Thyroid gland (tissue), 4 donors: ENCODE results near the gene PLBD2. TPM values are rescaled to one million over a fixed set of nuclear protein-coding genes. Genes with fewer than 3 reads are reported as not detected.
A peak's percentile ranks its signal among the peaks of the same experiment; 100 is the strongest.
"Not testable (repeated sequence)": the region's sequence is repeated elsewhere in the genome, so short reads cannot be mapped to it uniquely, and the experiment has no call there.

Source experiments
- DNase-seq, 2 donors: peaks; one replicate each; pipeline ENCODE4 v3.0.0-alpha.2; 2019
- H3K27ac ChIP-seq, 3 donors: fragments of 200-600 bp; sonication (generic); 1 replicate in 2 of 3; 2 replicates in 1 of 3; pipeline ENCODE4 v1.5.1; 2016 to 2019; ENCODE audit warnings: mild to moderate bottlenecking in 1 of 3, moderate library complexity in 1 of 3
- H3K27me3 ChIP-seq: fragments of 200-600 bp; sonication (generic); one replicate; pipeline ENCODE4 v1.5.1; 2019
- H3K36me3 ChIP-seq, 2 donors: fragments of 200-600 bp; sonication (generic); one replicate each; pipeline ENCODE4 v1.5.1; 2016 to 2019
- H3K4me1 ChIP-seq, 2 donors: fragments of 200-600 bp; sonication (generic); one replicate each; pipeline ENCODE4 v1.5.1; 2017 to 2019
- H3K4me3 ChIP-seq, 3 donors: fragments of 200-600 bp; sonication (generic); replicated peaks in 1 of 3; 1 replicate in 2 of 3; 2 replicates in 1 of 3; pipeline ENCODE4 v1.5.1; 2016; ENCODE audit warnings: mild to moderate bottlenecking in 1 of 3
- H3K9me3 ChIP-seq: fragments of 200-600 bp; sonication (generic); one replicate; pipeline ENCODE4 v1.5.1; 2017
- POLR2A ChIP-seq, 2 donors: fragments of 450-650 bp; IDR thresholded peaks; one replicate each; pipeline ENCODE4 v1.6.1; 2017; ENCODE audit warnings: antibody characterized with exemption in 2 of 2, mild to moderate bottlenecking in 2 of 2, moderate library complexity in 1 of 2
- WGBS, 2 donors: methylation state at CpG; one replicate each; pipeline ENCODE4 v1.1.5; 2017; 5-methylcytosine and 5-hydroxymethylcytosine counted together
- intact Hi-C: fragments of 100-400 bp; cut with DNase I; formaldehyde crosslinking; loops from one replicate; pipeline ENCODE4 v1.15.1; 2023
- total RNA-seq, 4 donors: library from RNA; depleted of rRNA; stranded (reverse); fragments of >200 nt; gene quantifications; one replicate each; pipeline ENCODE4 v1.2.3, GENCODE V29; 2016
- TF ChIP-seq, protein P1 (sequence below), 6 experiments: fragments of 200-600 bp in 3 of 6; fragments of 450-650 bp in 3 of 6; sonication (generic) in 3 of 6; IDR thresholded peaks; one replicate each; pipeline ENCODE4 v1.5.1; 2016 to 2019; ENCODE audit warnings: antibody characterized with exemption in 6 of 6, mild to moderate bottlenecking in 2 of 6, inconsistent platforms in 1 of 6, moderate library complexity in 1 of 6

The PLBD2 gene
- total RNA-seq, 4 donors from 2014 or later, result 21.0 to 51.5 (median 44.3) TPM

- H3K27ac ChIP-seq, result no peak overlapping the region
- WGBS, 2 donors, result 58 to 74% methylated on average over 18 of the region's 19 CpGs
- no peaks in the 10 kb centered on the region for H3K36me3 ChIP-seq
- H3K9me3 ChIP-seq, result no peaks in the 10 kb centered on the region
- no peak for TF ChIP-seq POLR2A (IDR thresholded peaks at IDR 0.05)
- TF ChIP-seq, protein P1, sequence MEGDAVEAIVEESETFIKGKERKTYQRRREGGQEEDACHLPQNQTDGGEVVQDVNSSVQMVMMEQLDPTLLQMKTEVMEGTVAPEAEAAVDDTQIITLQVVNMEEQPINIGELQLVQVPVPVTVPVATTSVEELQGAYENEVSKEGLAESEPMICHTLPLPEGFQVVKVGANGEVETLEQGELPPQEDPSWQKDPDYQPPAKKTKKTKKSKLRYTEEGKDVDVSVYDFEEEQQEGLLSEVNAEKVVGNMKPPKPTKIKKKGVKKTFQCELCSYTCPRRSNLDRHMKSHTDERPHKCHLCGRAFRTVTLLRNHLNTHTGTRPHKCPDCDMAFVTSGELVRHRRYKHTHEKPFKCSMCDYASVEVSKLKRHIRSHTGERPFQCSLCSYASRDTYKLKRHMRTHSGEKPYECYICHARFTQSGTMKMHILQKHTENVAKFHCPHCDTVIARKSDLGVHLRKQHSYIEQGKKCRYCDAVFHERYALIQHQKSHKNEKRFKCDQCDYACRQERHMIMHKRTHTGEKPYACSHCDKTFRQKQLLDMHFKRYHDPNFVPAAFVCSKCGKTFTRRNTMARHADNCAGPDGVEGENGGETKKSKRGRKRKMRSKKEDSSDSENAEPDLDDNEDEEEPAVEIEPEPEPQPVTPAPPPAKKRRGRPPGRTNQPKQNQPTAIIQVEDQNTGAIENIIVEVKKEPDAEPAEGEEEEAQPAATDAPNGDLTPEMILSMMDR (IDR thresholded peaks at IDR 0.05), result no peak
- H3K4me1 ChIP-seq, result no peaks in the 10 kb centered on the region
- intact Hi-C loops, result no loop called here
- no peak for DNase-seq
- H3K4me3 ChIP-seq, result no peak overlapping the region
- no peaks in the 10 kb centered on the region for H3K27me3 ChIP-seq
These were observed 9.4 kb upstream of the PLBD2 start for GRCh38 chr12:113348849-113349536.

DNA sequence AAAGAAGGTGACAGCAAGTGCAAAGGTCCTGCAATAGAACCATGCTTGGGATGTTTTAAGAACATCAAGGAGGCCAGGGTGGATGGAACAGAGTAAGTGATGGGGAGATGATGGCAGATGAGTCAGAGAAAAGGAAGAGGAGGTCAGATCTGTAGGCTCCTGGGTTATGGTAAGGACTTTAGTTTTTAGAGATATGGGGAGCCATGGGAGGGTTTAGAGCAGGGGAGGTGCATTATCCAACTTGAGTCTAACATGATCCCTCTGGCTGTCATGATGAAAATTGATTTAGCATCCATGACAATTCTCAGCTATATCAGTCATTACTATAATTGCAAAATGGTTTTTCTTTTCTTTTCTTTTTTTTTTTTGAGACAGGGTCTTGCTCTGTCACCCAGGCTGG is 7.3 kb upstream of the PLBD2 start:
- Histone ChIP-seq H3K27ac (no peak overlapping the region), H3K36me3 (no peaks in the 10 kb centered on the region), H3K4me3 (no peak overlapping the region), H3K9me3 (no peaks in the 10 kb centered on the region), H3K27me3 (no peaks in the 10 kb centered on the region), H3K4me1 (no peaks in the 10 kb centered on the region)
- no peak for TF ChIP-seq POLR2A (IDR thresholded peaks at IDR 0.05)
- TF ChIP-seq, protein P1 (IDR thresholded peaks at IDR 0.05), result no peak
- intact Hi-C loops, result loop anchor here (10.0 kb wide), 1 partner anchor 74 kb away; the partner anchor contains the start of gene SDSL
- no peak for DNase-seq

GRCh38 chr12:113354192-113354591 is 4.2 kb upstream of the PLBD2 start:
- H3K27ac ChIP-seq, H3K27me3 ChIP-seq, DNase-seq, H3K9me3 ChIP-seq, H3K4me3 ChIP-seq, H3K4me1 ChIP-seq, H3K36me3 ChIP-seq: not testable (repeated sequence)
- WGBS, 2 donors, result 90 to 91% methylated on average over 7 of the region's 7 CpGs
- intact Hi-C loops, result loop anchor here (10.0 kb wide), 1 partner anchor 71 kb away; the partner anchor contains the start of gene SDSL

DNA sequence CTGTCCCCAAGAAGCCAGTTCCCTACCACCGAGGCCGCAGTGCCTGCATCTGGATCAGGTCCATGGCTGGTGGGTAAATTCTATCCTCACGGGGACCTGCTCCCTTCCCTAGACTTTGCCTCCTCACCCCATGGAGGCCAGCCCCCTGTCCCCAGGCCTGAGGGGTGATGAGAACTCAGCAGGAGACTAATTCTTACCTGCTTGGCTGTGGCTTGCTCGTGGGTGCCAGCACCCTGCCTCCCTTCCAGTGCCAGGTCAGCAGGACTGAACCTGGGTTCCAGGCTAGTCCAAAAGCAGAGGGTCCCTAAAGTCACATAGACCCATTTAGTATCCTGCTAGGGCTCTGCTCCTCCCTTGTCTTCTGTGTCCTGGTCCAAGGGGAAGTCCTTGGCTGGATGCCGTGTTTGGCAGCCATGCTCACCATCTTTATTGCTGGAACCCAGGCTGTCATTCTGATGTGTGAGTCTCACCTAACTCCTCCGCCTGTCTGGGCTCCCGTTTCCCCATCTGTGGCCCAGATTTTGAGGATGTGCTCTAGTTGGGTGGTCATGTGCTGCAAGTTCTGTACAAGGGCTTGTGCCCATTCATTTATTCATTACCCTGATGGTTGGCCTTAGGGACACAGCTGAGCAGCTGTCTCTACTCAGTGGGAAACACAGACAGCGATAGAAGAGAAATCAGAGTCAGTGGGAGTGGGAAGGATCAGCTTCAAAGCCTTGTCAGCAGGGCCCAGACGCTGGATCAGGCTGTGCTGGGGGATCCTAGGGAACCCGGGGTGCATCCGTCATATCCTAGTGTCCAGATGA is 949 bp downstream of the PLBD2 start:
- DNase-seq, result peak; percentile 8 to 12

More for the DNA sequence above, 949 bp downstream of the PLBD2 start:
- Histone ChIP-seq H3K27ac (peak overlapping the region; percentile 76 to 90 (median 80)), H3K27me3 (no peaks in the 10 kb centered on the region), H3K9me3 (no peaks in the 10 kb centered on the region), H3K4me3 (peak overlapping the region; percentile 22 to 80 (median 57)), H3K4me1 (peaks cover 0 to 4% of the 10 kb centered on the region in 2 donors), H3K36me3 (no peaks in the 10 kb centered on the region)
- 43 to 51% methylated on average over 10 to 11 of the region's 11 CpGs for WGBS, 2 donors
- intact Hi-C loops, result loop anchor here (2.0 to 10.0 kb wide), 2 partner anchors 25 to 65 kb away; partner anchors contain the start of genes SDSL and SLC8B1
- TF ChIP-seq POLR2A (IDR thresholded peaks at IDR 0.05), result no peak
- TF ChIP-seq, protein P1 (IDR thresholded peaks at IDR 0.05), result no peak
